A673 (cell line): ENCODE results near the gene ACSM3.

Experiments
- EZH2 ChIP-seq: fragments of 200-600 bp; sonication (generic); IDR thresholded peaks from 2 replicates; pipeline ENCODE4 v1.6.1; 2017; ENCODE audit warnings: borderline replicate concordance, low read depth, mild to moderate bottlenecking, mixed read lengths, antibody characterized with exemption, low read length; ENCODE audit not compliant: poor library complexity, severe bottlenecking
- TF ChIP-seq, protein P1 (sequence below): fragments of 300-800, 200-600 bp; sonication (generic); conservative IDR thresholded peaks from 2 replicates; pipeline ENCODE4 v1.5.1; 2017; ENCODE audit warnings: low read depth, mild to moderate bottlenecking, antibody characterized with exemption, low read length, moderate library complexity, mixed read lengths

DNA sequence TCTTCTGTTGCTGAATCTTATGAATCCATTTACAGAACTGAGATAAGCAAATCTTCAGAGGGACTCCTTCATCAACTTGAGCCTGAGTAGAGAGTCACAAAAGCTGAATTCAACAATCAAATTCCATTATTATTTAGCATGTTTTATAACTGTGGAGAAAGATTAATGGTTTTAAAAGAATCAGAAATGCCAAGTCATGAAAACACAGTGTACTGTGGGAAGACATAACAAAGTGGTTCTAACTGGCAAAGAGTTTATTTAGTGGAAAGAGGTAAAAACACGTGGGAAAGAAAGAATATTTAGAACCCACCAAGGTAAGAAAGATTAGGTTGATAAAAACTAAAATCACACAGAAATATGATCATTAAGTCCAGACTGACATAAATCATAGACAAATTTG is 37.5 kb downstream of the ACSM3 start:
- TF ChIP-seq, protein P1, sequence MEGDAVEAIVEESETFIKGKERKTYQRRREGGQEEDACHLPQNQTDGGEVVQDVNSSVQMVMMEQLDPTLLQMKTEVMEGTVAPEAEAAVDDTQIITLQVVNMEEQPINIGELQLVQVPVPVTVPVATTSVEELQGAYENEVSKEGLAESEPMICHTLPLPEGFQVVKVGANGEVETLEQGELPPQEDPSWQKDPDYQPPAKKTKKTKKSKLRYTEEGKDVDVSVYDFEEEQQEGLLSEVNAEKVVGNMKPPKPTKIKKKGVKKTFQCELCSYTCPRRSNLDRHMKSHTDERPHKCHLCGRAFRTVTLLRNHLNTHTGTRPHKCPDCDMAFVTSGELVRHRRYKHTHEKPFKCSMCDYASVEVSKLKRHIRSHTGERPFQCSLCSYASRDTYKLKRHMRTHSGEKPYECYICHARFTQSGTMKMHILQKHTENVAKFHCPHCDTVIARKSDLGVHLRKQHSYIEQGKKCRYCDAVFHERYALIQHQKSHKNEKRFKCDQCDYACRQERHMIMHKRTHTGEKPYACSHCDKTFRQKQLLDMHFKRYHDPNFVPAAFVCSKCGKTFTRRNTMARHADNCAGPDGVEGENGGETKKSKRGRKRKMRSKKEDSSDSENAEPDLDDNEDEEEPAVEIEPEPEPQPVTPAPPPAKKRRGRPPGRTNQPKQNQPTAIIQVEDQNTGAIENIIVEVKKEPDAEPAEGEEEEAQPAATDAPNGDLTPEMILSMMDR: no peak
- no peak for TF ChIP-seq EZH2
